ENCODE results near the gene PCLO.

DNA sequence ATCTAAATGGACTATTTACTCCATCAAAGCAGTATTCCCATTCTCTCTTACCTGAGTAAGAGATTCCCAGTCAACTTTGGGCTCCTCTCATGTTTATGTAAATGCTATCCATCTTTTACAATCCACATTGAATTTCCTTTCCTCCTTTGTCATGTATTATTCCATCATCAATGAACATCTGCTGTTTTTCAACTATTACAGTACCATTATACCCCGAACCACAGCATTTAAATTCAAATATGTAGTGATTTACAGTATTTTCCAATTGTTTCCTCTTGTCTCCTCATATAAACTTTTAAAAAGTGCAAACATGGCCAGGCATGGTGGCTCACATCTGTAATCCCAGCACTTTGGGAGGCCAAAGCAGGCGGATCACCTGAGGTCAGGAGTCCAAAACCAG, 20.3 kb downstream of the PCLO start:
- TF ChIP-seq, protein P1, sequence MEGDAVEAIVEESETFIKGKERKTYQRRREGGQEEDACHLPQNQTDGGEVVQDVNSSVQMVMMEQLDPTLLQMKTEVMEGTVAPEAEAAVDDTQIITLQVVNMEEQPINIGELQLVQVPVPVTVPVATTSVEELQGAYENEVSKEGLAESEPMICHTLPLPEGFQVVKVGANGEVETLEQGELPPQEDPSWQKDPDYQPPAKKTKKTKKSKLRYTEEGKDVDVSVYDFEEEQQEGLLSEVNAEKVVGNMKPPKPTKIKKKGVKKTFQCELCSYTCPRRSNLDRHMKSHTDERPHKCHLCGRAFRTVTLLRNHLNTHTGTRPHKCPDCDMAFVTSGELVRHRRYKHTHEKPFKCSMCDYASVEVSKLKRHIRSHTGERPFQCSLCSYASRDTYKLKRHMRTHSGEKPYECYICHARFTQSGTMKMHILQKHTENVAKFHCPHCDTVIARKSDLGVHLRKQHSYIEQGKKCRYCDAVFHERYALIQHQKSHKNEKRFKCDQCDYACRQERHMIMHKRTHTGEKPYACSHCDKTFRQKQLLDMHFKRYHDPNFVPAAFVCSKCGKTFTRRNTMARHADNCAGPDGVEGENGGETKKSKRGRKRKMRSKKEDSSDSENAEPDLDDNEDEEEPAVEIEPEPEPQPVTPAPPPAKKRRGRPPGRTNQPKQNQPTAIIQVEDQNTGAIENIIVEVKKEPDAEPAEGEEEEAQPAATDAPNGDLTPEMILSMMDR (IDR thresholded peaks at IDR 0.05), result no peak
- TF ChIP-seq, protein P2, sequence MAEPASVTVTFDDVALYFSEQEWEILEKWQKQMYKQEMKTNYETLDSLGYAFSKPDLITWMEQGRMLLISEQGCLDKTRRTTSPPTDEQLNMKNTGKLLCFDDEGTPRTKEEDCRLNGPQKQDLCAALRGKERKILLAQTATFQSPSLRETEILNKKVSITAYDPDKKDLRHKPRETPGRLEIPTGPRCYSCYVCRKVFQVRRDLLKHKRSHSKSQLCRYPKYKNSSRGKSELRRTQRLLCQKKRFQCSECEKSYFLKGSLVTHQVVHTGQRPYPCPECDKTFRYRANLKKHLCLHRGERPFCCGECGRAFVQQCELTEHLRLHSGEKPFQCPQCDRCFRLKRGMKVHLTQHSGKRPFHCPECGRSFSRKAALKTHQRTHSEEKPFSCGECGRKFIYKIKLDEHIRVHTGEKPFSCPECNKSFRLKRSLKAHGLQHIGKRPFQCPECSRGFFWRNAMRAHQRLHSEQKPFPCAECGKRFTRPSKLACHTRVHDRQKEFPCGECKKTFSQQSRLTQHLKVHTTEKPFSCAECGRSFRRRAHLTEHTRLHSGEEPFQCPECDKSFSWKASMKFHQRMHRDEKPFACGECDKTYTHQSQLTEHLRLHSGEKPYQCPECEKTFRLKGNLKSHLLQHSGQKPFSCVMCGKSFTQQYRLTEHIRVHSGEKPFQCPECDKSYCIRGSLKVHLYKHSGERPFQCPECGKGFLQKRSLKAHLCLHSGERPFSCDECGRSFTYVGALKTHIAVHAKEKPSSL (CRISPR knock-in tag; conservative IDR thresholded peaks at IDR 0.05), result no peak
- TF ChIP-seq, protein P3, sequence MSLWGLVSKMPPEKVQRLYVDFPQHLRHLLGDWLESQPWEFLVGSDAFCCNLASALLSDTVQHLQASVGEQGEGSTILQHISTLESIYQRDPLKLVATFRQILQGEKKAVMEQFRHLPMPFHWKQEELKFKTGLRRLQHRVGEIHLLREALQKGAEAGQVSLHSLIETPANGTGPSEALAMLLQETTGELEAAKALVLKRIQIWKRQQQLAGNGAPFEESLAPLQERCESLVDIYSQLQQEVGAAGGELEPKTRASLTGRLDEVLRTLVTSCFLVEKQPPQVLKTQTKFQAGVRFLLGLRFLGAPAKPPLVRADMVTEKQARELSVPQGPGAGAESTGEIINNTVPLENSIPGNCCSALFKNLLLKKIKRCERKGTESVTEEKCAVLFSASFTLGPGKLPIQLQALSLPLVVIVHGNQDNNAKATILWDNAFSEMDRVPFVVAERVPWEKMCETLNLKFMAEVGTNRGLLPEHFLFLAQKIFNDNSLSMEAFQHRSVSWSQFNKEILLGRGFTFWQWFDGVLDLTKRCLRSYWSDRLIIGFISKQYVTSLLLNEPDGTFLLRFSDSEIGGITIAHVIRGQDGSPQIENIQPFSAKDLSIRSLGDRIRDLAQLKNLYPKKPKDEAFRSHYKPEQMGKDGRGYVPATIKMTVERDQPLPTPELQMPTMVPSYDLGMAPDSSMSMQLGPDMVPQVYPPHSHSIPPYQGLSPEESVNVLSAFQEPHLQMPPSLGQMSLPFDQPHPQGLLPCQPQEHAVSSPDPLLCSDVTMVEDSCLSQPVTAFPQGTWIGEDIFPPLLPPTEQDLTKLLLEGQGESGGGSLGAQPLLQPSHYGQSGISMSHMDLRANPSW (CRISPR knock-in tag; conservative IDR thresholded peaks at IDR 0.05; ENCODE audit: low read depth), result no peak
- no peak for TF ChIP-seq FOXJ3 (CRISPR knock-in tag; IDR thresholded peaks at IDR 0.05; ENCODE audit: borderline replicate concordance)
- TF ChIP-seq, protein P4, sequence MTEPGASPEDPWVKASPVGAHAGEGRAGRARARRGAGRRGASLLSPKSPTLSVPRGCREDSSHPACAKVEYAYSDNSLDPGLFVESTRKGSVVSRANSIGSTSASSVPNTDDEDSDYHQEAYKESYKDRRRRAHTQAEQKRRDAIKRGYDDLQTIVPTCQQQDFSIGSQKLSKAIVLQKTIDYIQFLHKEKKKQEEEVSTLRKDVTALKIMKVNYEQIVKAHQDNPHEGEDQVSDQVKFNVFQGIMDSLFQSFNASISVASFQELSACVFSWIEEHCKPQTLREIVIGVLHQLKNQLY (CRISPR knock-in tag; IDR thresholded peaks at IDR 0.05), result no peak
- TF ChIP-seq NFE2L1 (CRISPR knock-in tag; IDR thresholded peaks at IDR 0.05), result no peak
- no peak for TF ChIP-seq ZNF121 (CRISPR knock-in tag; IDR thresholded peaks at IDR 0.05)
- TF ChIP-seq, protein P5, sequence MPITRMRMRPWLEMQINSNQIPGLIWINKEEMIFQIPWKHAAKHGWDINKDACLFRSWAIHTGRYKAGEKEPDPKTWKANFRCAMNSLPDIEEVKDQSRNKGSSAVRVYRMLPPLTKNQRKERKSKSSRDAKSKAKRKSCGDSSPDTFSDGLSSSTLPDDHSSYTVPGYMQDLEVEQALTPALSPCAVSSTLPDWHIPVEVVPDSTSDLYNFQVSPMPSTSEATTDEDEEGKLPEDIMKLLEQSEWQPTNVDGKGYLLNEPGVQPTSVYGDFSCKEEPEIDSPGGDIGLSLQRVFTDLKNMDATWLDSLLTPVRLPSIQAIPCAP (CRISPR knock-in tag; IDR thresholded peaks at IDR 0.05), result no peak
- no peak for TF ChIP-seq RELA (CRISPR knock-in tag; IDR thresholded peaks at IDR 0.05; ENCODE audit: borderline replicate concordance)
- TF ChIP-seq MXD4 (CRISPR knock-in tag; IDR thresholded peaks at IDR 0.05; ENCODE audit: borderline replicate concordance), result no peak
- TF ChIP-seq, protein P6, sequence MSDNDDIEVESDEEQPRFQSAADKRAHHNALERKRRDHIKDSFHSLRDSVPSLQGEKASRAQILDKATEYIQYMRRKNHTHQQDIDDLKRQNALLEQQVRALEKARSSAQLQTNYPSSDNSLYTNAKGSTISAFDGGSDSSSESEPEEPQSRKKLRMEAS (CRISPR knock-in tag; IDR thresholded peaks at IDR 0.05), result no peak
- TF ChIP-seq, protein P7, sequence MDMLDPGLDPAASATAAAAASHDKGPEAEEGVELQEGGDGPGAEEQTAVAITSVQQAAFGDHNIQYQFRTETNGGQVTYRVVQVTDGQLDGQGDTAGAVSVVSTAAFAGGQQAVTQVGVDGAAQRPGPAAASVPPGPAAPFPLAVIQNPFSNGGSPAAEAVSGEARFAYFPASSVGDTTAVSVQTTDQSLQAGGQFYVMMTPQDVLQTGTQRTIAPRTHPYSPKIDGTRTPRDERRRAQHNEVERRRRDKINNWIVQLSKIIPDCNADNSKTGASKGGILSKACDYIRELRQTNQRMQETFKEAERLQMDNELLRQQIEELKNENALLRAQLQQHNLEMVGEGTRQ (CRISPR knock-in tag; IDR thresholded peaks at IDR 0.05), result no peak

Data from WTC11 (cell line).